Spinal cord (tissue), 10 donors: ENCODE measurements around the gene MCM3. TPM values are rescaled to one million over a fixed set of nuclear protein-coding genes. Genes with fewer than 3 reads are reported as not detected.

Experiments used
- DNase-seq, 6 donors: peaks; one replicate each; pipeline versions ENCODE4 v3.0.0 to v3.0.0-alpha.2; 2013 to 2015; ENCODE audit warnings: low spot score in 6 of 6, low read depth in 4 of 6
- H3K27ac ChIP-seq: one replicate; pipeline ENCODE4 v1.5.1; 2013; ENCODE audit warnings: low read depth, low read length, control low read depth
- H3K27me3 ChIP-seq: one replicate; pipeline ENCODE4 v1.6.1; 2013; ENCODE audit warnings: low read length; ENCODE audit not compliant: control insufficient read depth, insufficient read depth
- H3K36me3 ChIP-seq: one replicate; pipeline ENCODE4 v1.6.1; 2013; ENCODE audit warnings: low read length; ENCODE audit not compliant: control insufficient read depth, insufficient read depth
- H3K4me1 ChIP-seq: one replicate; pipeline ENCODE4 v1.6.1; 2013; ENCODE audit warnings: low read length; ENCODE audit not compliant: control insufficient read depth, insufficient read depth
- H3K4me3 ChIP-seq: one replicate; pipeline ENCODE4 v1.5.1; 2013; ENCODE audit warnings: low read depth, low read length, control low read depth
- H3K9me3 ChIP-seq: one replicate; pipeline ENCODE4 v1.6.1; 2013; ENCODE audit warnings: low read length; ENCODE audit not compliant: control insufficient read depth, insufficient read depth
- WGBS: methylation state at CpG from one replicate; pipeline ENCODE4 v1.1.5; 2013; ENCODE audit warnings: missing lambda C conversion rate; ENCODE audit not compliant: insufficient coverage; 5-methylcytosine and 5-hydroxymethylcytosine counted together
- long read RNA-seq, 4 donors: transcript quantifications; one replicate each; lab custom pipeline, GENCODE V29; 2026
- polyA plus RNA-seq, 2 donors: library from polyadenylated mRNA; unstranded; fragments of 120-200 nt; gene quantifications; one replicate each; pipeline ENCODE4 v1.2.1, GENCODE V29; 2013; ENCODE audit not compliant: insufficient read length in 2 of 2
- total RNA-seq, 2 donors: library from RNA; depleted of rRNA in 1 of 2; stranded (reverse); fragments of 120-200 nt in 1 of 2; fragments of >200 nt in 1 of 2; gene quantifications; one replicate each; pipeline versions ENCODE4 v1.2.3 to v1.2.4, GENCODE V29; 2013 to 2014
- donor health status: healthy.

The MCM3 gene
- total RNA-seq (10 to 100 TPM; 31.9 to 61.4 TPM), polyA plus RNA-seq (10 to 100 TPM; 34.4 to 36.0 TPM)
- long read RNA-seq, donor 1, transcript MCM3-201 (17 exons, 3,083 nt): major isoform, 5 of 6 reads
- long read RNA-seq, donor 1, partial matches to known transcripts: 0 of 6 reads
- long read RNA-seq, donor 1, other reads (novel, unspliced or antisense): 0 of 6 reads
- long read RNA-seq, donor 2, partial matches to known transcripts: 0 of 4 reads
- long read RNA-seq, donor 2, other reads (novel, unspliced or antisense): 0 of 4 reads
- long read RNA-seq, donor 3, partial matches to known transcripts: 0 of 2 reads
- long read RNA-seq, donor 3, other reads (novel, unspliced or antisense): 0 of 2 reads
- long read RNA-seq, donor 4, transcript MCM3-201 (17 exons, 3,083 nt): major isoform, 14 of 25 reads
- long read RNA-seq, donor 4, partial matches to known transcripts: 11 of 25 reads
- long read RNA-seq, donor 4, other reads (novel, unspliced or antisense): 0 of 25 reads

DNA sequence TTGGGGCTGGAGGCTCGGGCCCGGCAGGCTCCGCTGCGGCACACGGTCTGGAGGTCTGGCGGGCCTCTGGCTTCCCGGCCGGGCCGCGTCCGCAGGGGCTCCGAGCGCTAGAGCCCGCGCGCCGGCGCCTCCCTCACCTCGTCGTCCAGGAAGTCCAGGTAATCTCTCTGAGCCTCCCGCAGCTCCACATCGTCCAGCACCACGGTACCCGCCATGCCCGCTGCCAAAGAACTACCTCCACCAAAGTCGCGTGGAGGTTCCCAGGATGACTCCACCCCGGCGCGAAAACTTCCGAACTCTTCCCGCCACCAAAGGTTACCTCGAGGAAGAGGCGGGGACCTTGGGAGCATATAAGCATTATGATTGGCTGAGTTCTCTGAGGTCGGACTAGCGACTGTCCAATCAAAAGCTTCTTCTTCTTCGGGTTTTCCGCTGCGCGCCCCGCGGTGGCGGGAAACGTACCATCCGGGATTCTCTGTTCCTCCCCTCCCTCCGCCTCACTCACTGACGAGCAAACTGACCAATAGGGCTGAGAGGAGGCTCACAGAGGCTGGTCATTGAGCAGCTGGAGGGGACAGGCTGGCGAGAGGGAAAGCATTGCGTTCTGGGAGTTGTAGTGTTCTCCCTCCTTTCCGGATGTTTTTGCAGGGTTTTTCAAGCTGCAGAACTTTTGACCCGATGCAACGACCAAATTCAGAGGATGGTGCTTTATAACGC is at the start of gene MCM3:
MCM3 (minus strand) TSS at position 283 of the 717 bp plus-strand sequence; CDS start at position 215, 68 bp downstream.
- H3K9me3 ChIP-seq: no peaks in the 10 kb centered on the region
- H3K4me3 ChIP-seq: peak within 1 kb of the TSS; percentile 76
- whole genome bisulfite sequencing: 0% methylated on average over 43 of the region's 53 CpGs
- H3K4me1 ChIP-seq: peaks cover 4% of the 10 kb centered on the region
- peak within 1 kb of the TSS; percentile 77 for H3K27ac ChIP-seq
- H3K36me3 ChIP-seq: peaks cover 9% of the 10 kb centered on the region
- DNase-seq: peak; percentile 95 to 100 (median 98)
- no peaks in the 10 kb centered on the region for H3K27me3 ChIP-seq

GRCh38 chr6:52333840-52334200 is 49.3 kb upstream of the MCM3 start:
- H3K4me1 ChIP-seq: no peaks in the 10 kb centered on the region
- 100% methylated on average over 1 of the region's 1 CpG for WGBS
- H3K27me3 ChIP-seq: no peaks in the 10 kb centered on the region

GRCh38 chr6:52331793-52332457 is 47.4 kb upstream of the MCM3 start:
- Histone ChIP-seq H3K4me3 (no peak overlapping the region), H3K4me1 (no peaks in the 10 kb centered on the region), H3K27ac (no peak overlapping the region), H3K36me3 (no peaks in the 10 kb centered on the region), H3K27me3 (no peaks in the 10 kb centered on the region), H3K9me3 (no peaks in the 10 kb centered on the region)
- DNase-seq: no peak
- 81% methylated on average over 4 of the region's 4 CpGs for WGBS

More at GRCh38 chr6:52333840-52334200, 49.3 kb upstream of the MCM3 start:
- Histone ChIP-seq H3K27ac (no peak overlapping the region), H3K4me3 (no peak overlapping the region), H3K9me3 (no peaks in the 10 kb centered on the region), H3K36me3 (no peaks in the 10 kb centered on the region)
- DNase-seq: no peak

DNA sequence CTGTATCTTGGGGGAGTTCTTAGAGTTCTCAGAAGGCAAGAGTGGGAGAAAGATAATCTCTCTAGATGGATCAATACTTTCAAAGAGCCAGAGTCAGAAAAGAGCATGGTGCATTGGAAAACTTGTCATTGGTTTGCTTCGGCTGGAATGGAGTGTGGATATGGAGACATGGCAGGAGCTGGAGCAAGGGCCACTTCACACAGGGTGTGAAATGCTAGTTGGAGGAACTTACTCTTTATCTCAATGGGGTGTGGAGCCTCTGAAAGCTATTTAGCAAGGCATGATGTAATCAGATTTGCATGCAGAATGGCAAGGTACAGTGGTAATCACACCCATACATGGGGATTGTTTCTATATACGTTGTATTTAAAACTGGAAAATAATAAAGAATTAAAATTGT is 45.9 kb upstream of the MCM3 start:
- H3K27ac ChIP-seq: no peak overlapping the region
- 100% methylated on average over 1 of the region's 2 CpGs for WGBS
- H3K9me3 ChIP-seq: no peaks in the 10 kb centered on the region
- H3K27me3 ChIP-seq: no peaks in the 10 kb centered on the region
- no peak for DNase-seq
- H3K4me3 ChIP-seq: no peak overlapping the region
- H3K36me3 ChIP-seq: no peaks in the 10 kb centered on the region
- H3K4me1 ChIP-seq: peaks cover 2% of the 10 kb centered on the region

DNA sequence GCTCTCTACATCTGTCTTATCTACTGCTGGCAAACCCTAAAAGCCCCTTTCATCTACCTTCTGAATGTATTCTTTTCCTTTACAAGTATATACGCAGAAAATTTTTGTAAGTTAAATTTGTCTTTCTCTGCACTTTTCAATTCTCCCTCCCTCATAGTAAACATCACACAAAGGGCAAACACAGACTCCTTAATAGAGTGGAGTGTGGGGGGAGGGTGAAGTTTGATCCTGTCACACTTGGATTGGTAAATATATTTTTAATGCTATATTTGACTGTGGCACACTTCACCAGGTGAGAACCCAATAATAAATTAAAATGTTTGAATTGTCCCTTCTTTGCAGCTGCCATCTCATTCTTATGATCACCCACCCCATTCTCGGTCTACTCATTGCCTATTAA is 44.2 kb upstream of the MCM3 start:
- Histone ChIP-seq H3K27me3 (no peaks in the 10 kb centered on the region), H3K4me3 (no peak overlapping the region), H3K9me3 (no peaks in the 10 kb centered on the region), H3K36me3 (no peaks in the 10 kb centered on the region), H3K4me1 (peaks cover 2% of the 10 kb centered on the region), H3K27ac (no peak overlapping the region)
- WGBS: 33% methylated on average over 1 of the region's 2 CpGs
- DNase-seq: no peak

GRCh38 chr6:52328303-52328662 is 43.7 kb upstream of the MCM3 start:
- peaks cover 2% of the 10 kb centered on the region for H3K4me1 ChIP-seq
- H3K36me3 ChIP-seq: no peaks in the 10 kb centered on the region
- H3K4me3 ChIP-seq: no peak overlapping the region
- no peaks in the 10 kb centered on the region for H3K27me3 ChIP-seq
- no peaks in the 10 kb centered on the region for H3K9me3 ChIP-seq
- no peak overlapping the region for H3K27ac ChIP-seq
- no peak for DNase-seq
- no CpG with 5 or more reads among the region's 2 CpGs for WGBS

DNA sequence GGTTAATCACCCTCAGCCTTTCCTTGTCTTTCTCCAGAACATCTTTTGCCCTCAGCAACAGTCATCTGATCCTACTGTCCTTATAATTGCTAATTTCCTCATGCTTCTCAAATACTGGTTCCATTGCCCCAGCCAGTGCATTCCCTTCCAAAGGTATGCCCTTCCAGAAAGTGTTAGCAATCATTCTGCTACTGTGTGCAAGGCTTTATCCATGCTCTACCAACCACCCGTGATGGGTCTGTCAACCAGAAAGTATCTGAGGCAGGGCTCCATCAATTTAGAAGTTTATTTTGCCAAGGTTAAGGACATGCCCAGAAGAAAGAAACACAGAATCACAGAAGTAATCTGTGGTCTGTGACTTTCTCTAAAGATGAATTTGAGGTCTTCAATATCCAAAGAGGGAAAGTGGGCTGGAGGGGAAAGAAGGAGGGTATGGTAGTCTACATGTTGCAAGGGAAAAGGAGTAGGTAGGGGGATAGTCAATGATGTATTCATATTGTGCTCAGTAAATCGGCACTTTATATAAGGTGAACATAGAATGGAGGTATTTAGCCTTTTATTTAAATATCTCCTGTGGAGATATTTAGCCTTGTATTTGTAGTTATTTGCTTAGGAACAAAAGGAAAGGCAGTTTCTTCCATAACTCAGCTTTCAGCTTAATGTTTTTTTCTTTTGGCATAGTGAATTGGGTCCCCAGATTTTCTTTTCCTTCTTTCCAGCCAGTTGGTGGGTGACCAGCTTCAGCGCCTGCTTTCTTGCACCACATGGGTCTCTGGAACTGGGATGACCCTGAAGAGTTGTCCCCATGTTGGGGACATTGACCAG is 42.2 kb upstream of the MCM3 start:
- 78% methylated on average over 1 of the region's 3 CpGs for WGBS
- H3K27ac ChIP-seq: peak overlapping the region; percentile 8
- H3K9me3 ChIP-seq: no peaks in the 10 kb centered on the region
- no peaks in the 10 kb centered on the region for H3K36me3 ChIP-seq
- DNase-seq: no peak
- no peaks in the 10 kb centered on the region for H3K27me3 ChIP-seq
- H3K4me3 ChIP-seq: no peak overlapping the region
- peaks cover 2% of the 10 kb centered on the region for H3K4me1 ChIP-seq

GRCh38 chr6:52325695-52326471 is 41.3 kb upstream of the MCM3 start:
- peak in 1 of 6 donors; percentile 73 for DNase-seq
- Histone ChIP-seq H3K27ac (peak overlapping the region; percentile 8), H3K4me3 (no peak overlapping the region), H3K9me3 (no peaks in the 10 kb centered on the region), H3K27me3 (no peaks in the 10 kb centered on the region), H3K36me3 (no peaks in the 10 kb centered on the region), H3K4me1 (peaks cover 2% of the 10 kb centered on the region)
- WGBS: 53% methylated on average over 8 of the region's 14 CpGs
